NCI-H1105 (cell line): Measurements from ENCODE around the gene GPHA2.

Experiments
- DNase-seq: peaks from one replicate; lab custom pipeline; 2025; lab: John Stamatoyannopoulos, UW

GPHA2 gene

GRCh38 chr11:64891215-64891848 lies 44.4 kb downstream of the GPHA2 start:
- DNase-seq, result no peak

GRCh38 chr11:64890522-64890939 lies 45.2 kb downstream of the GPHA2 start:
- DNase-seq, result no peak

GRCh38 chr11:64888729-64889511 lies 46.8 kb downstream of the GPHA2 start:
- no peak for DNase-seq

GRCh38 chr11:64888406-64888728 lies 47.3 kb downstream of the GPHA2 start:
- no peak for DNase-seq

- DNase-seq, result peak; percentile 50
Observed at GRCh38 chr11:64887757-64888405, 47.8 kb downstream of the GPHA2 start.

- no peak for DNase-seq
Observed at GRCh38 chr11:64887234-64887756, 48.4 kb downstream of the GPHA2 start.

GRCh38 chr11:64885367-64886286 lies 50.1 kb downstream of the GPHA2 start:
- no peak for DNase-seq
